Breast epithelium (tissue), 3 donors: ENCODE measurements around the gene TARS2.

ENCODE experiments used
- CTCF ChIP-seq, 3 donors: fragments of 450-650 bp; IDR thresholded peaks; one replicate each; pipeline ENCODE4 v1.5.1; 2016 to 2017; ENCODE audit warnings: antibody characterized with exemption in 3 of 3, mild to moderate bottlenecking in 3 of 3, moderate library complexity in 3 of 3
- POLR2A ChIP-seq: fragments of 450-650 bp; IDR thresholded peaks from one replicate; pipeline ENCODE4 v1.6.1; 2016; ENCODE audit warnings: antibody characterized with exemption, mild to moderate bottlenecking, moderate library complexity
- POLR2AphosphoS5 ChIP-seq, 3 donors: sonication (generic); formaldehyde crosslinking; IDR thresholded peaks; one replicate each; pipeline ENCODE4 v1.6.1; 2017; ENCODE audit warnings: antibody characterized with exemption in 3 of 3

DNA sequence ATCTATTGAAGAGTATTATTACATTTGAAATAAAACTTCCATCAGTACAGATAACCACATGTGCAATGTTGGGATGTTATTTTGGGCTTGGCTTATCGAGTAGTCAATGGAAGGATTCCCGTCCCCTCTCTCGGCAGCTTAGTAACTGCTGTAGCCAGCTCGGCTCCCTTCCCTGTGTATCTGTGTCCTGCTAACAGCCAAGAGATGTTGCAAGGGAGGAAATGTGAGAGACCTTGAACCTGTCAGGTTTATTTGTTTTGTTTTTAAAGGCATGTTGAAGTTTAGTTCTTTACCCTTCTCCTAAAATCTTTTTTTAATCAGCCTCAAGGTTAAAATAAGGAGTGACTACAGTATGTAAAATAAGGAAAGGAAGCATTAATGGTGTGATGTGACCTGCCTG, 13.6 kb upstream of the TARS2 start:
- TF ChIP-seq CTCF (IDR thresholded peaks at IDR 0.05) (no peak), POLR2AphosphoS5 (IDR thresholded peaks at IDR 0.05) (no peak), POLR2A (no peak)
